ENCODE measurements around the gene CD82.

Gene CD82

GRCh38 chr11:44565211-44565952 is at the start of gene CD82:
Gene CD82 (plus strand): TSS chr11:44565663. CDS start chr11:44594663, 29,000 bp downstream.
- peak; percentile 99 for DNase-seq

GRCh38 chr11:44516688-44517507 is 48.6 kb upstream of the CD82 start:
- no peak for DNase-seq

DNA sequence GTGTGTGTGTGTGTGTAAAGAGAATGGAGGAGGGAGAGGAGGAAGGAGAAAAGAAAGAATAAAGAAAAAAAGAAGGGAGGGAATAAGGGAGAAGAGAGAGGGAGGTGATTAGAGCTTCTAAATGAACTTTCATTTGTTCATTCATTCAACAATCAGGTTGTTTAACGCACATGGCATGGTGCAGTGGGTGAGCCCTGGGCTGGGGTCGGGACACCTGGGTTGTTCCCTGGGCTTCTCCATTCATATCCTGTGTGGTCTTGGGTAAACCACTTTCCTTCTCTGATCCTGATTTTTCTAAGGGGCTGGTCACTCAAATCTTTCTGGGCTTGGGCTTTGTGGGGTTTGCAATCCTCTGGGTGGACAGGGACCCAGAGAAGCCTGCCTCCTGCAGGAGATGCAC is 47.9 kb upstream of the CD82 start:
- no peak for DNase-seq

DNA sequence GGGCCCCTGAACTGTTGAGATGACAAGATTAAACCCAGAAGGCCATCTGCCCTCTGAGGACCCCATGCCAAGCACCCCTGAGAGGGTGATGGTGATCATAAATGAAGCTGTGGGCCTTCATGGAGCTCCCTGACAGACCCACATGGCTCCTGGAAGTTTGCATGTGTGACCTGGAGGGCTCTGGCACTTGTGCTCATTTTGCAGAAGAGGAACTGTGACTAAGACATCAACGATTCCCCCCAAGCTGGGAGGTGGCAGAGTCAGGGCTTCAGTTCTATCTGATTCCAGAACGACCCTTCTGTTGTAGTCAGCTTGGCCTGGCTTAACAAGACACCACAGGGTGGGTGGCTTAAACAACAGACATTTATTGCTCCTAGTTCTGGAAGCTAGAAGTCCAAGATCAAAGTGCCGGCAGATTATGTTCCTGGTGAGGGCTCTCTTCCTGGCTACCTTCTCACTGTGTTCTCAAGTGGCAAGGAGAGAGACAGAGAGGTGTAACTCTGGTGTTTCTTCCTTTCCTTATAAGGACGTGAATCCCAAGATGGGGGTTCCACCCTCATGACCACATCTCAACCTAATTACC is 46.4 kb upstream of the CD82 start:
- no peak for DNase-seq

- DNase-seq, result no peak
Measured at GRCh38 chr11:44519989-44520737, 45.3 kb upstream of the CD82 start.

DNA sequence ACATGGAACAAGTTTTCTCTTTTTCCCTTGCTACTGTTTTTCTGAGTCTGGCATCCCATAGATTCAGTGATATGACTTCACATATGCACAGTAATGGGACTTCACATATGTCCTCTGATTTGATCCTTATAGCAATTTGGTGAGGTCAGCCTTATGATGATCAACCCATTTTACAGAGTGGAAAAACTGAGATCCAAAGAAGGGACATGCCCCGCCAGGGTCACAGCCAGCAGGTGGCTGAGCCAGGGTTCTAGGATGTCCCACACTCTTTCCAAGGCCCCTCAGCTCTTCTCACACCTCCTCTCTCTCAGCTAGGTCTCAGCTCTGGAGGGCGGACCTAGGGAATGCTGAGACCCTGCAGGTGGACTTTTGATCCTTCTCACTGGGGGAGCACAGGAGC is 44.3 kb upstream of the CD82 start:
- no peak for DNase-seq

- no peak for DNase-seq
Measured at GRCh38 chr11:44522294-44522693, 43.2 kb upstream of the CD82 start.

GRCh38 chr11:44524346-44524745 is 41.1 kb upstream of the CD82 start:
- DNase-seq, result no peak

GRCh38 chr11:44524751-44525201 is 40.7 kb upstream of the CD82 start:
- peak; percentile 32 for DNase-seq

DNA sequence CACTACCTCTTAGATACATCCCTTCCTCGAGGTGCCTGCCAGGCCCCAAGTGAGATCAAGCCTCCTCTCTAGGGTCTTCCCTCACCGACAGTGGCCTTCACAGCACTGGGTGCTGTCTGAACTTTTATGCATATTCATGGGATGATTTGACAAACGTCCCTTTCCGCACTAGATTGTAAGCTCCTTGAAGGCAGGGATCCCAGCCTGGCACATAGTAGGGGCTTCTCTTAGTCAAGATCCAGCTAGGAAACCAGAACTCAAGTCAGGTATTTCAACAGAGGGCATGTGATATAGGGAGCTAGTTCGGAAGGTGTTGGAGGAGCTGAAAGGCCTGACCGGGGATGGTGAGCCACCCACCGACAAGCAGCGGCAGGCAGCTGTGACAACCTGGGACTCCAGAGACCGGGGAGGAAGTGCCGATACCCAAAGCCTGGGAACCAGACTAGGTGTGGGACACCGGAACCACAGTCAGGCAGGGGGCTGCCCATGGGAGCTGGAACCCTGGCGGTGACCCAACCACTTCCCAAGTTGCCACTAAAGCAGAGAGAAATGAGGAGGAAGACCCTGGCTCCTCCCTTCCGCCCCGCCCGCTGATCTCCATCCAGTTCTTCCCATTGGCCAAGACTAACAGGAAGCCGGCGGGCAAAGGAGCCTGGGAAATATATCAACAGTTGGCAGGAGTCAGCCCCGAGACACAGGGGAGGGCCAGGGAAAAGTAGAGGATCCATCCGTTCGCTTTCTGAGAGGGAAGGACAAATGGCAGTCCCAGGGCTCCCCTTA is 39.8 kb upstream of the CD82 start:
- DNase-seq, result no peak

- DNase-seq, result no peak
Measured at GRCh38 chr11:44526438-44526837, 39.0 kb upstream of the CD82 start.

GRCh38 chr11:44527476-44527875 is 38.0 kb upstream of the CD82 start:
- no peak for DNase-seq

DNA sequence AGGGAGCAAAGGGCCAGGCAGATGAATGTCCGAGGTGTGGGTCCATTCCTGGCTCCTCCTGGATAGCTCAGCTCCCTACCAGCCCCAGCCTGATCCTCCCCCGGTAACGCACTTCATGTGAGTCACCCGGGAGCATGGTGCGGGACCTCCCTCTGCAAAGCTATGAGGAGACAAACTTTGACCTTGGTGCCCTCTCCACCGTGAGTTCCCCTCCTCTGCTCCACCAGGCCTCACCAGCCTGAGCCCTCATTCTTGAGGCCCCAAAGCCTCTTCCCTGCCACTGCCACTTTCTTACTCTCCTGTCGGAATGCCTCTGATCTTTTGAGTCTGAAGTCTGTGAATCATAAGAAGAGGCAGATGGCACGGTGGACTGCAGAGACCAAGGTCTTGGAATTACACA is 37.4 kb upstream of the CD82 start:
- no peak for DNase-seq

- no peak for DNase-seq
Measured at GRCh38 chr11:44528581-44528980, 36.9 kb upstream of the CD82 start.

DNA sequence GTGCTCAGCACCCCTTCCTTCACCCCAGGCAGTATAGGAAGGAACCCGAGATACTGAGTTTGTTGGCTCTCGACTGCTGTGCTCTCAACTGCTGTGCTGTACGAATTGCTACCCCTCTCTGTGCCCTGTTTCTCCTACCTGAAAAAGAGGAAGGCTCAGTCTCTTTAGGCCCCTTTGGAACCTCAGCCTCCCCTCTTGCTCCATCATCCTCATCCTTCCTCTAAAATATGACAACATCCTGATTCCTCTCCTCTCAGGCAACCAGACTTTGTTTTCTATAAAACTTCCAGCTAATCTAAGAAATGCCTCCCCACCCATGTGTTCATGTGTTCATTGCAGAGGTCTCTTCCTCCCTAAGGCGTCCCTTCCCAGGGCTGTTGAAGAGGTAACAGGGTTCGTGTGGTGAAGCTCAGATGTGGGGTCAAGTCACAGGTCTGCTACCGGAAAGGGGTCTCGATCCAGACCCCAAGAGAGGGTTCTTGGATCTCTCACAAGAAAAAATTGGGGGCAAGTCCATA is 35.5 kb upstream of the CD82 start:
- no peak for DNase-seq

- peak; percentile 97 for DNase-seq
Measured at GRCh38 chr11:44530413-44531115, 34.9 kb upstream of the CD82 start.

DNA sequence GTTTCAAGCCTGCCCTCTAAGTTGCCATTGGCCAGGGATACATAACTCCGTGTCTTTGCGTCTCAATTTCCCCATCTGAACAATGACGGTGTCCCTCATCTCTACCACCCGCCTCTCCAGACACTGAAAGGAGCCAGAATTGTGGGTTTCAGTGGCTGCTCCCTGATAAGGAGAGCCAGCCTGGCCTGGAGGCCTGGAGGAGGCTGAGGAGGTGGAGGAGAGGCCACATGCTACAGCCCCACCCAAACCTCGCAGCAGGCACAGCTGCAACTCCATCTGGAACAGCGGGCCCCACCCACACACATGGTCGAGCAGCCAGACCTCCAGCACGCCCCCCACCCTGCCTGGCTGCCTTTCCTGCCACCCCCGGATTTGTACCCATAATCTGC is 34.4 kb upstream of the CD82 start:
- DNase-seq, result peak; percentile 82

- no peak for DNase-seq
Measured at GRCh38 chr11:44531636-44532035, 33.8 kb upstream of the CD82 start.

GRCh38 chr11:44532809-44533208 is 32.7 kb upstream of the CD82 start:
- DNase-seq, result no peak

DNA sequence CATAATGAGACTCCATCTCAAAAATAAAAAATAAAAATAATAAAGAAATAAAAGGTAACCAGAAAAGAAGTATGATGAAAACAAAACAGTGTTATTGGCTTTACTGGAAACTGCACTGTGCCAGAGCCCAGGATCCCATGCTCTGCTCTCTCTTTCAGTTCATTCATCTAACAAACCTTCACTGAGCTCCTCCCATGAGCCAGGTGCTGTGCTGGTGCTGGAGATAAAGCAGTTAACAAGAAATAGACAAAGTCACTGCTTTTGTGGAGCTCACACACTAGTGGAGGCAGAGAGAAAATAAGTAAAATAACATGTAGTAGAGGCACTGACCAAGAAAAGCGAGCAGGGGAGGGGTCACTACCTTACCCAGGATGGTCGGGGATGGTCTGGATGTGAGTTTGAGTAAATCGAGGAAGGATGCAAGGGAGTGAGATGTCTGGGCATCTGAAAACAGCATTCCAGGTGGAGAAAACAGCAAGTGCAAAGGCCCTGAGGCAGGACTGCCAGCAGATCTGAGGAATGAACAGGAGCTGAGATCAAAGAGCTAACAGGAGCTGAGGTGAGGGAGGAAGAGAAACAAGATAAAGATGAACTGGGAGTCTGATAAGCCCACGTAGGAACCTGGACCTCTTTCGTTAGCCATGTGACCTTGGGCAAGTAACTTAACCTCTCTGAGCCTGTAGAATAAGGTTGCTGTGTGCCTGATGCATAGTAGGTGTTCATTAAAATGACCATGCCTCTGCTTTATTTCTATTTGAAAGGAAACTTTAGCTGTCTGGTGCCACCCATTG is 31.3 kb upstream of the CD82 start:
- DNase-seq, result no peak

Data from OCI-M1 (cell line).